MM.1S (cell line): ENCODE data around the gene ARMC9.

Experiments used
- DNase-seq: peaks from one replicate; pipeline ENCODE4 v3.0.0-alpha.2; 2015
- H2AFZ ChIP-seq: fragments of 300-600 bp; sonication (generic); 2 replicates; pipeline ENCODE4 v1.6.0; 2016; ENCODE audit warnings: antibody characterized with exemption, low read length
- H3F3A ChIP-seq: fragments of 300-600 bp; sonication (generic); 2 replicates; pipeline ENCODE4 v1.6.1; 2016; ENCODE audit warnings: mild to moderate bottlenecking, antibody characterized with exemption, low read length, moderate library complexity, mixed read lengths; ENCODE audit not compliant: insufficient read depth
- H3K27ac ChIP-seq: fragments of 300-600 bp; sonication (generic); 2 replicates; pipeline ENCODE4 v1.5.1; 2016; ENCODE audit warnings: mild to moderate bottlenecking, low read length
- H3K27me3 ChIP-seq: fragments of 300-600 bp; sonication (generic); replicated peaks from 2 replicates; pipeline ENCODE4 v1.6.0; 2016; ENCODE audit warnings: low read length; ENCODE audit not compliant: insufficient read depth
- H3K36me3 ChIP-seq: fragments of 300-600 bp; sonication (generic); replicated peaks from 2 replicates; pipeline ENCODE4 v1.6.1; 2016; ENCODE audit warnings: mild to moderate bottlenecking, low read length, mixed read lengths; ENCODE audit not compliant: insufficient read depth
- H3K4me1 ChIP-seq: fragments of 300-600 bp; sonication (generic); 2 replicates; pipeline ENCODE4 v1.6.1; 2016; ENCODE audit warnings: low read length, mixed read lengths
- H3K4me2 ChIP-seq: fragments of 300-600 bp; sonication (generic); 2 replicates; pipeline ENCODE4 v1.6.0; 2016; ENCODE audit warnings: low read depth, low read length
- H3K4me3 ChIP-seq: fragments of 300-600 bp; sonication (generic); 2 replicates; pipeline ENCODE4 v1.5.1; 2016; ENCODE audit warnings: low read length, mixed read lengths
- H3K79me2 ChIP-seq: fragments of 300-600 bp; sonication (generic); 2 replicates; pipeline ENCODE4 v1.6.1; 2016; ENCODE audit warnings: mixed run types, low read length, mixed read lengths
- H3K9ac ChIP-seq: fragments of 300-600 bp; sonication (generic); 2 replicates; pipeline ENCODE4 v1.6.1; 2016; ENCODE audit warnings: low read length, mixed read lengths
- H3K9me2 ChIP-seq: fragments of 300-600 bp; sonication (generic); replicated peaks from 2 replicates; pipeline ENCODE4 v1.6.1; 2016; ENCODE audit warnings: mild to moderate bottlenecking, low read length, mixed read lengths; ENCODE audit not compliant: insufficient read depth
- H3K9me3 ChIP-seq: fragments of 300-600 bp; sonication (generic); replicated peaks from 2 replicates; pipeline ENCODE4 v1.6.1; 2016; ENCODE audit warnings: mild to moderate bottlenecking, low read length, mixed read lengths; ENCODE audit not compliant: insufficient read depth
- H4K20me1 ChIP-seq: fragments of 300-600 bp; sonication (generic); 2 replicates; pipeline ENCODE4 v1.6.1; 2016; ENCODE audit warnings: mild to moderate bottlenecking, low read length, moderate library complexity, mixed read lengths; ENCODE audit not compliant: insufficient read depth
- EZH2 ChIP-seq: fragments of 300-600 bp; sonication (generic); optimal IDR thresholded peaks from 2 replicates; pipeline ENCODE3; 2017; ENCODE audit warnings: low read depth, mild to moderate bottlenecking, antibody characterized with exemption, low read length, mixed read lengths
- EZH2phosphoT487 ChIP-seq: fragments of 300-600 bp; sonication (generic); IDR thresholded peaks from 2 replicates; pipeline ENCODE4 v1.6.1; 2018; ENCODE audit warnings: antibody characterized with exemption, low read length
- TF ChIP-seq, protein P1 (sequence below): fragments of 300-600 bp; sonication (generic); IDR thresholded peaks from 2 replicates; pipeline ENCODE4 v1.5.1; 2016; ENCODE audit warnings: antibody characterized with exemption, low read length, mixed read lengths

The ARMC9 gene

DNA sequence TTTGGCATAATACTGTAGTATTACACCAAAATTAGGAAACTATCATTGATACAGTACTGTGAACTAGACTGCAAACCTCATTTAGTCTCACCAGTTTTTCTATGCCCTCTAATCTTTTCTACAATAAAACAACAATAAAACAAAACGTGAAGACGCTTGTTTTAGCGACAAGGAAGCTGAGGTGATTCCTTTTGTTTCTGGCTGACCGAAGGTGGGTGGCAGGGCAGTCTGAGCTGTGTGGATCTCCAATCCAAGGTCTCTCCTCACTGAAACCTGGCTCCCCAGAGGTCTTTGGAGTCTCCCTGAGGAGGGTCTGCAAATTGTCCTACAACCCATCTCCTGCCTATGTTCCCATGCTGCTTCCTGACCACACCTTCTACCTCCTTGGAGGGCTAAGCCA is 59.3 kb downstream of the ARMC9 start:
- Histone ChIP-seq H2AFZ (no peak overlapping the region), H3K36me3 (no peaks in the 10 kb centered on the region), H3K79me2 (no peaks in the 10 kb centered on the region), H3K9me2 (no peaks in the 10 kb centered on the region), H3K9ac (no peak overlapping the region), H3K4me2 (no peak overlapping the region), H3K27ac (no peak overlapping the region), H3K4me3 (no peak overlapping the region), H3K9me3 (no peaks in the 10 kb centered on the region), H3K4me1 (no peaks in the 10 kb centered on the region), H3F3A (no peaks in the 10 kb centered on the region), H4K20me1 (no peaks in the 10 kb centered on the region), H3K27me3 (no peaks in the 10 kb centered on the region)
- TF ChIP-seq, protein P1, sequence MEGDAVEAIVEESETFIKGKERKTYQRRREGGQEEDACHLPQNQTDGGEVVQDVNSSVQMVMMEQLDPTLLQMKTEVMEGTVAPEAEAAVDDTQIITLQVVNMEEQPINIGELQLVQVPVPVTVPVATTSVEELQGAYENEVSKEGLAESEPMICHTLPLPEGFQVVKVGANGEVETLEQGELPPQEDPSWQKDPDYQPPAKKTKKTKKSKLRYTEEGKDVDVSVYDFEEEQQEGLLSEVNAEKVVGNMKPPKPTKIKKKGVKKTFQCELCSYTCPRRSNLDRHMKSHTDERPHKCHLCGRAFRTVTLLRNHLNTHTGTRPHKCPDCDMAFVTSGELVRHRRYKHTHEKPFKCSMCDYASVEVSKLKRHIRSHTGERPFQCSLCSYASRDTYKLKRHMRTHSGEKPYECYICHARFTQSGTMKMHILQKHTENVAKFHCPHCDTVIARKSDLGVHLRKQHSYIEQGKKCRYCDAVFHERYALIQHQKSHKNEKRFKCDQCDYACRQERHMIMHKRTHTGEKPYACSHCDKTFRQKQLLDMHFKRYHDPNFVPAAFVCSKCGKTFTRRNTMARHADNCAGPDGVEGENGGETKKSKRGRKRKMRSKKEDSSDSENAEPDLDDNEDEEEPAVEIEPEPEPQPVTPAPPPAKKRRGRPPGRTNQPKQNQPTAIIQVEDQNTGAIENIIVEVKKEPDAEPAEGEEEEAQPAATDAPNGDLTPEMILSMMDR: no peak
- TF ChIP-seq EZH2phosphoT487 (no peak), EZH2 (no peak)
- no peak for DNase-seq

DNA sequence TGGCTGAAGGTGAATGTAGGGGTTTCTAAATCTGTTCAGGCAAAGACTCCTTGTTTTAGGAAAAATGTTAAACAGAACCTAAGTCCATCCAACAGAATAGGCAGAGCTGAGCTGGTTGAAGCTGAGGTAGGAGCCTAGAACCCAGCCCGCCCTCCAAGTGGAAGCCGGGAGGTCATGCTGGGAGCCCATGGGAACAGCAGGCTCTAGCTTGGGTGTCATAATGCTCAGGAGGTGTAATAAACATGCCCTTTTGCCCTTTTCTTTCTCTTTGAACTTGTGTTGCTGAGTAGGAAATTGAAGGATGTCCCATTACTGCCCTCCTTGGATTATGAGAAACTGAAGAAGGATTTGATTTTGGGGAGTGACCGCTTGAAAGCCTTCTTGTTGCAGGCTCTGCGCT is 60.3 kb downstream of the ARMC9 start:
- H3K9ac ChIP-seq: no peak overlapping the region
- H3K4me1 ChIP-seq: no peaks in the 10 kb centered on the region
- no peak overlapping the region for H3K27ac ChIP-seq
- no peak overlapping the region for H2AFZ ChIP-seq
- no peaks in the 10 kb centered on the region for H3F3A ChIP-seq
- TF ChIP-seq, protein P1: no peak
- no peak for TF ChIP-seq EZH2
- no peak for TF ChIP-seq EZH2phosphoT487
- H3K79me2 ChIP-seq: no peaks in the 10 kb centered on the region
- no peak for DNase-seq
- H3K36me3 ChIP-seq: no peaks in the 10 kb centered on the region
- H3K4me3 ChIP-seq: no peak overlapping the region
- no peaks in the 10 kb centered on the region for H3K27me3 ChIP-seq
- H3K9me3 ChIP-seq: no peaks in the 10 kb centered on the region
- no peak overlapping the region for H3K4me2 ChIP-seq
- no peaks in the 10 kb centered on the region for H3K9me2 ChIP-seq
- no peaks in the 10 kb centered on the region for H4K20me1 ChIP-seq

DNA sequence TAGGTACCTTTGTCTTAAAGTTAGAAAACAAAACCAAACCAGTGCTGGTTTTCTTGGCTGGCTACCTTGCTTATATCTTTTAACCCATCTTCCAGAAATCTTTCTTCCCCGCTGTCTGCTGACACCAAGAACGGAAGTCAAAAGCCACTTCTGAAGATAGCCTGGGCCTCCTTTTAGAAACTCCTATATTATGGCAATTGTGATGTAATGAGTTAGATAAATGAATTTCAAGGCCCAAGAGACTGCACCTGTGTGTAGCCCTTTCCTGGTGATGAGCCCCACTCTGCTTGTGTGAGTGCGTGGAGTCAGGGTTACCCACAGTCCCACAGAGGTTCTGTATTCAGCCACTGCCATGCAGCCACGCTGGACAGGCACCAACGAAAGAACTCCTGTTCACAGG is 60.7 kb downstream of the ARMC9 start:
- no peak for DNase-seq
- Histone ChIP-seq H2AFZ (no peak overlapping the region), H3K4me3 (no peak overlapping the region), H4K20me1 (no peaks in the 10 kb centered on the region), H3K36me3 (no peaks in the 10 kb centered on the region), H3K27me3 (no peaks in the 10 kb centered on the region), H3K79me2 (no peaks in the 10 kb centered on the region), H3K9ac (no peak overlapping the region), H3K9me2 (no peaks in the 10 kb centered on the region), H3K4me1 (no peaks in the 10 kb centered on the region), H3F3A (no peaks in the 10 kb centered on the region), H3K27ac (no peak overlapping the region), H3K4me2 (no peak overlapping the region), H3K9me3 (no peaks in the 10 kb centered on the region)
- TF ChIP-seq EZH2phosphoT487 (no peak), EZH2 (no peak)
- TF ChIP-seq, protein P1: no peak
